ENCODE data around the gene PDPK1. TPM values are rescaled to one million over a fixed set of nuclear protein-coding genes. Genes with fewer than 3 reads are reported as not detected.

The PDPK1 gene
- total and polyA plus RNA-seq, 8 donors, result 12.7 to 34.8 (median 30.9) TPM

GRCh38 chr16:2584729-2585650 lies 47.2 kb downstream of the PDPK1 start:
- no peak overlapping the region for H3K4me3 ChIP-seq
- ATAC-seq, result peak in 3 of 4 donors; percentile 30 to 54 (median 34)

DNA sequence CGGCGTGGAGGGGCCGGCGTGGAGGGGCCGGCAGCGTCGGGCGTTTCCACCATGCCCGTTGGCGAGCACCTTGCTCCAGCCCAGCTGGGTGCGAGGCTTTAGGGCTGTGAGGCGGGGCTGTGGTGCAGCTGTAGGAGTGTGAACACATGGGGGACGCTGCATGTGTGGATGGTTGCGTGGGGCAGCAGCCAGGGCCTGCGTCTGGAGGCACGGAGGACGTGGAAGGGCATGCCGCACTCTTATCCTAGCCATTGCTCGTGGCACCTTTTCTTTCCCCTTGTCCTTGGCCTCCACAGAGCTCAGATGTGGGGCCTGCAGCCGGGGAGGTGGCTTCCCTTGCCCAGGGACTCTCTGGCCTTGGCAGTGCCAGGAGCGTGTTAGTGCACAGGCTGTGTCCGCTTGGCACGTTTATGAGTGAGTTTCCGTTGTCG lies 47.8 kb downstream of the PDPK1 start:
- Histone ChIP-seq H3K4me1 (no peaks in the 10 kb centered on the region), H3K4me3 (no peak overlapping the region), H3K27ac (no peak overlapping the region), H3K9me3 (no peaks in the 10 kb centered on the region), H3K36me3 (peaks cover 0 to 39% (median 14%) of the 10 kb centered on the region in 3 donors), H3K27me3 (no peaks in the 10 kb centered on the region)
- ATAC-seq, result peak in 1 of 4 donors; percentile 19
- FAIRE-seq, result no peak
- DNase-seq, result peak in 1 of 6 donors; percentile 11
- TF ChIP-seq CTCF (IDR thresholded peaks at IDR 0.05), result no peak
- intact Hi-C loops (cut with DNase I), result no loop called here
- 85 to 87% methylated on average over 25 of the region's 25 CpGs for WGBS, 2 donors

More at GRCh38 chr16:2584729-2585650, 47.2 kb downstream of the PDPK1 start:
- peaks cover 0 to 39% (median 14%) of the 10 kb centered on the region in 3 donors for H3K36me3 ChIP-seq
- TF ChIP-seq CTCF (IDR thresholded peaks at IDR 0.05), result no peak
- no peaks in the 10 kb centered on the region for H3K9me3 ChIP-seq
- DNase-seq, result peak in 3 of 6 donors; percentile 29 to 55 (median 38)
- no peaks in the 10 kb centered on the region for H3K27me3 ChIP-seq
- H3K4me1 ChIP-seq, result no peaks in the 10 kb centered on the region
- H3K27ac ChIP-seq, result no peak overlapping the region
- intact Hi-C loops (cut with DNase I), result no loop called here
- 81 to 82% methylated on average over 20 to 23 of the region's 24 CpGs for WGBS, 2 donors
- FAIRE-seq, result no peak

DNA sequence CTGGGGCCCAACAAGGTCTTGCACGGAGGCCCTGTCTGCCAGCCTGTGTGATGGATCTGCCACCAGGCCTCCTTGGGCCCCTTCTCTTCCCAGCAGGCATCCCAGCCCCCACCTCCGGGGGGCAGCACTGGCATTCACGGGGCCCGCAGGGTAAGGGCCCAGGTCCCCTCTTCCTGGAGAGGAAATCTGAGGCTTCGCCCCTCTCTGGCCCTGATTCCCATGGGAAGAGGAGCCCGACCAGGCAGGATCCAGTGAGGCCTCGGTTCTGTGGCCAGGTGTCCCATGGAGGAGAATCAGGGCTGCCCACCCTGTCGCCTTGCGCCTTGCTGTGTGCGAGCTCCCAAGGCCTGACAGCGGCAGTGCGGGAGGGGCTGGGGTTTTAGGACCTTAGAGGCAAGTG lies 48.4 kb downstream of the PDPK1 start:
- H3K27ac ChIP-seq, result no peak overlapping the region
- no peaks in the 10 kb centered on the region for H3K9me3 ChIP-seq
- intact Hi-C loops (cut with DNase I), result no loop called here
- no peaks in the 10 kb centered on the region for H3K4me1 ChIP-seq
- ATAC-seq (no peak), DNase-seq (peak in 2 of 6 donors; percentile 18 to 60), FAIRE-seq (no peak)
- TF ChIP-seq CTCF (IDR thresholded peaks at IDR 0.05), result no peak
- 82 to 85% methylated on average over 12 of the region's 12 CpGs for WGBS, 2 donors
- H3K4me3 ChIP-seq, result no peak overlapping the region
- H3K27me3 ChIP-seq, result no peaks in the 10 kb centered on the region
- H3K36me3 ChIP-seq, result peaks cover 0 to 39% (median 14%) of the 10 kb centered on the region in 3 donors

DNA sequence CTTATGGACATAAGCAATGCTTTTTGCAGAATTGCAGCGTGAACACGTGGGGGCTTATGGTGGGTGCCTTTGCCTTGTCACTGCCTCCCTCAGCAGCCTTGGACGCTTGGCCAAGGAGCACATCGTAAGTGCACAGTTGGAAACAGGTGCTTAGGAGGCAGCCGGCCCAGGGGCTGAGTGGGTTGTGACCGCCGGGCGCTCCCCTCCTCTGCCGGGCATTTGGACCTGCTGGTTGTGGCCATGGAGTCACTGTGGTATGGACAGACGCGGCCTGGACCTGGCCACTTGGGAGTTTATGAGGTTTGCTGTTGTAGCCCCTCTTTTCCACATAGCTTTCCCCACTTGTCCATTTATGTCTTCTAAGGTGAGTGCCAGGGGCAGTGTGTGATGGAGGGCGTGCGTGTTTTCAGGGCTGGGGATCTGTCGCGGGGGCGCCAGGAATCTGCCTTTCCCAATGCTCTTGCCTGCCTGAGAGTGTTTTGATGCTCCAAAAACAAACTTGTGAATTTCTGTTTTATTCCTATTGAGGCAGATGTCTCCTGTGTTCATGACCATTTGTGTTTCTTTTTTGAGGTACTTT lies 49.2 kb downstream of the PDPK1 start:
- TF ChIP-seq CTCF (IDR thresholded peaks at IDR 0.05), result no peak
- Histone ChIP-seq H3K4me1 (no peaks in the 10 kb centered on the region), H3K27ac (no peak overlapping the region), H3K27me3 (no peaks in the 10 kb centered on the region), H3K4me3 (no peak overlapping the region), H3K9me3 (no peaks in the 10 kb centered on the region), H3K36me3 (peaks cover 0 to 39% (median 14%) of the 10 kb centered on the region in 3 donors)
- no peak for ATAC-seq
- no peak for FAIRE-seq
- 93 to 94% methylated on average over 16 of the region's 16 CpGs for WGBS, 2 donors
- peak in 2 of 6 donors; percentile 9 to 45 for DNase-seq
- intact Hi-C loops (cut with DNase I), result no loop called here

Measured in pancreas (tissue), 10 donors.